GM18505 (cell line): ENCODE data around the gene KDR.

Source experiments
- ATAC-seq: cut with Tn5 transposase; IDR thresholded peaks from one replicate; pipeline ENCODE4 v1.9.1; 2021; ENCODE audit not compliant: unreplicated experiment
- POLR2A ChIP-seq: IDR thresholded peaks from 4 replicates; pipeline ENCODE4 v1.6.1; 2011; ENCODE audit warnings: borderline replicate concordance; ENCODE audit not compliant: insufficient read depth, insufficient read length; ENCODE audit errors: extremely low read depth

The KDR gene

GRCh38 chr4:55107054-55107453 is 18.3 kb downstream of the KDR start:
- TF ChIP-seq POLR2A, result no peak

GRCh38 chr4:55103224-55103623 is 22.2 kb downstream of the KDR start:
- TF ChIP-seq POLR2A, result no peak
- no peak for ATAC-seq

More at GRCh38 chr4:55107054-55107453, 18.3 kb downstream of the KDR start:
- no peak for ATAC-seq

- no peak for ATAC-seq
- TF ChIP-seq POLR2A, result no peak
These were observed 25.6 kb downstream of the KDR start for GRCh38 chr4:55099816-55100215.

GRCh38 chr4:55098456-55099204 is 26.8 kb downstream of the KDR start:
- TF ChIP-seq POLR2A, result no peak
- ATAC-seq, result no peak

- no peak for ATAC-seq
- no peak for TF ChIP-seq POLR2A
These were observed 28.8 kb downstream of the KDR start for GRCh38 chr4:55096619-55097018.

- ATAC-seq, result no peak
- TF ChIP-seq POLR2A, result no peak
These were observed 29.4 kb downstream of the KDR start for GRCh38 chr4:55096045-55096444.

GRCh38 chr4:55092504-55092903 is 32.9 kb downstream of the KDR start:
- ATAC-seq, result no peak
- no peak for TF ChIP-seq POLR2A

GRCh38 chr4:55089916-55090315 is 35.5 kb downstream of the KDR start:
- no peak for TF ChIP-seq POLR2A
- no peak for ATAC-seq

- no peak for TF ChIP-seq POLR2A
- no peak for ATAC-seq
These were observed 37.5 kb downstream of the KDR start for GRCh38 chr4:55087913-55088260.

GRCh38 chr4:55087009-55087912 is 38.1 kb downstream of the KDR start:
- no peak for ATAC-seq
- no peak for TF ChIP-seq POLR2A

GRCh38 chr4:55086578-55086977 is 38.8 kb downstream of the KDR start:
- ATAC-seq, result no peak
- no peak for TF ChIP-seq POLR2A

- ATAC-seq, result no peak
- no peak for TF ChIP-seq POLR2A
These were observed 41.7 kb downstream of the KDR start for GRCh38 chr4:55083735-55084134.

GRCh38 chr4:55082756-55083155 is 42.6 kb downstream of the KDR start:
- no peak for TF ChIP-seq POLR2A
- ATAC-seq, result no peak
